Caki2 (cell line): Measurements from ENCODE around the gene ERC2. TPM values are rescaled to one million over a fixed set of nuclear protein-coding genes. Genes with fewer than 3 reads are reported as not detected.
A peak's percentile ranks its signal among the peaks of the same experiment; 100 is the strongest.

Experiments used
- DNase-seq: peaks from one replicate; pipeline ENCODE4 v3.0.0-alpha.2; 2015; ENCODE audit warnings: low read depth
- in situ Hi-C: cut with HindIII; loops from 2 replicates; pipeline ENCODE4 v1.10.0; 2016; ENCODE audit warnings: low sequenced_read_pairs, low pct_unique_long_range_greater_than_20kb, mixed read lengths
- total RNA-seq: library from RNA; depleted of rRNA; stranded (reverse); fragments of >200 nt; shearing (Covaris generic); gene quantifications from 2 replicates; pipeline ENCODE4 v1.2.3, GENCODE V29; 2014; ENCODE audit warnings: low replicate concordance

ERC2 gene
- total RNA-seq, 1 experiment from 2014 or later: not detected

- in situ Hi-C loops: no loop called here
Measured at GRCh38 chr3:55795746-55796145, 672.5 kb downstream of the ERC2 start.

GRCh38 chr3:55795296-55795695, 673.0 kb downstream of the ERC2 start:
- in situ Hi-C loops: no loop called here
- DNase-seq: no peak

More at GRCh38 chr3:55795746-55796145, 672.5 kb downstream of the ERC2 start:
- DNase-seq: peak; percentile 16

GRCh38 chr3:55792742-55793141, 675.5 kb downstream of the ERC2 start:
- in situ Hi-C loops: no loop called here
- no peak for DNase-seq

- no peak for DNase-seq
- in situ Hi-C loops: no loop called here
Measured at GRCh38 chr3:55792009-55792408, 676.3 kb downstream of the ERC2 start.

GRCh38 chr3:55790596-55791350, 677.5 kb downstream of the ERC2 start:
- DNase-seq: no peak
- in situ Hi-C loops: no loop called here

- in situ Hi-C loops: no loop called here
- DNase-seq: no peak
Measured at GRCh38 chr3:55789516-55789915, 678.8 kb downstream of the ERC2 start.

GRCh38 chr3:55782807-55783206, 685.5 kb downstream of the ERC2 start:
- in situ Hi-C loops: no loop called here
- DNase-seq: no peak

GRCh38 chr3:55782351-55782750, 685.9 kb downstream of the ERC2 start:
- DNase-seq: no peak
- in situ Hi-C loops: no loop called here

GRCh38 chr3:55780913-55781312, 687.4 kb downstream of the ERC2 start:
- DNase-seq: no peak
- in situ Hi-C loops: no loop called here

- DNase-seq: no peak
- in situ Hi-C loops: no loop called here
Measured at GRCh38 chr3:55779543-55779942, 688.7 kb downstream of the ERC2 start.

GRCh38 chr3:55775366-55776154, 692.7 kb downstream of the ERC2 start:
- no peak for DNase-seq
- in situ Hi-C loops: no loop called here

- DNase-seq: no peak
- in situ Hi-C loops: no loop called here
Measured at GRCh38 chr3:55774856-55775255, 693.4 kb downstream of the ERC2 start.

- no peak for DNase-seq
- in situ Hi-C loops: no loop called here
Measured at GRCh38 chr3:55771503-55771902, 696.8 kb downstream of the ERC2 start.

- in situ Hi-C loops: no loop called here
- no peak for DNase-seq
Measured at GRCh38 chr3:55770077-55770476, 698.2 kb downstream of the ERC2 start.

- in situ Hi-C loops: no loop called here
- no peak for DNase-seq
Measured at GRCh38 chr3:55766753-55767152, 701.5 kb downstream of the ERC2 start.

GRCh38 chr3:55765906-55766701, 702.2 kb downstream of the ERC2 start:
- DNase-seq: no peak
- in situ Hi-C loops: no loop called here

- in situ Hi-C loops: no loop called here
- DNase-seq: no peak
Measured at GRCh38 chr3:55765398-55765797, 702.9 kb downstream of the ERC2 start.

- DNase-seq: no peak
- in situ Hi-C loops: no loop called here
Measured at GRCh38 chr3:55756976-55757375, 711.3 kb downstream of the ERC2 start.
